Activated T-helper 2 cell treated with anti-CD3 and anti-CD28 coated beads, Interferon-gamma antibody, Interleukin-2, Interleukin-4, amounts not matched to agents 10 μg/mL and 5 μg/mL and 100 μg/mL, durations not matched to agents 14 hours and 24 hours and 36 hours (primary cell): ENCODE measurements around the gene CLDN20. TPM values are rescaled to one million over a fixed set of nuclear protein-coding genes. Genes with fewer than 3 reads are reported as not detected.
"Not testable (repeated sequence)": the region's sequence is repeated elsewhere in the genome, so short reads cannot be mapped to it uniquely, and the experiment has no call there.

Experiments
- DNase-seq: peaks from one replicate; pipeline ENCODE4 v3.0.0; 2021; ENCODE audit warnings: low spot score
- H3K27ac Mint-ChIP-seq: one replicate; pipeline ENCODE4 v1.8.0; 2021; ENCODE audit warnings: mixed read lengths
- H3K27me3 Mint-ChIP-seq: one replicate; pipeline ENCODE4 v1.8.0; 2021; ENCODE audit warnings: low read depth, mixed read lengths
- H3K36me3 Mint-ChIP-seq: one replicate; pipeline ENCODE4 v1.8.0; 2021; ENCODE audit warnings: low read depth, mixed read lengths
- H3K4me1 Mint-ChIP-seq: one replicate; pipeline ENCODE4 v1.8.0; 2021; ENCODE audit warnings: low read depth, mixed read lengths
- H3K4me3 Mint-ChIP-seq: one replicate; pipeline ENCODE4 v1.8.0; 2021; ENCODE audit warnings: low read depth, mild to moderate bottlenecking, moderate library complexity, mixed read lengths
- H3K9me3 Mint-ChIP-seq: one replicate; pipeline ENCODE4 v1.8.0; 2021; ENCODE audit warnings: mixed read lengths
- intact Hi-C: fragments of 100-400 bp; cut with micrococcal nuclease; formaldehyde crosslinking; loops from one replicate; pipeline ENCODE4 v1.15.1; 2023
- total RNA-seq: library from RNA; stranded (reverse); gene quantifications from 2 replicates; pipeline ENCODE4 v1.2.3, GENCODE V29; 2022

Gene CLDN20
- total RNA-seq, 1 donor from 2014 or later: 0.21 TPM

DNA sequence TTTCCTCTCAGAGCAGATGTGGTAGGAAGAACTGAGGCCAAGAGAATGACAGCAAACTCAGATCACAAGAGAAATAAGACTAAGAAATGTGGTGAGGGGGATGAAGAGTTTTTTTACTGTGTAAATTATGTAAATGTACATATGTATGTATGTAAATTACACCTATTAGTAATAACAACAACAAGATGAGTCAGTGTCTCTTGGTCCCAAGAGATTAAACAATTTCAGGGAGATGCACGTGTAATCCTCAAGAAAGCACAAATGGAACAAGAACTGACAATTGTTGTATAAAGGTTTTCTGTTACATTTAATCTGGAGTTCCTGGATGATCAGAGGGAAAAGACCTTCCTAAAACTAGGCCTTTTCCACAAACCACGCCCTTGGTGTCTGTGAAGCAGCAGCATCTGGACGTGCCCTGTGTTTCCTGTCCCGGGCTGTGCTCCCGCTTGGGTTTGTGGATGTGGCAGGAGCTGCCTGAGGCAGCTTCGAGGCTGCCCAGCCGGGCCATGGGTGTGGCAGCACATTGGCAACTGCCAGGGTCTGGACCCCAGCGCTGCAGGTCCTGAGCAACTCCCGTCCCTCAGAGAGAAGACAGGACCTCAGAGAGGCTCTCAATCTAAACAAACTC lies 994 bp downstream of the CLDN20 start:
- intact Hi-C loops: loop anchor here (5.0 kb wide), 1 partner anchor 88 kb away; no protein-coding TSS in a partner anchor
- H3K4me1 Mint-ChIP-seq: peaks cover 28% of the 10 kb centered on the region
- peaks cover 28% of the 10 kb centered on the region for H3K36me3 Mint-ChIP-seq
- no peaks in the 10 kb centered on the region for H3K27me3 Mint-ChIP-seq
- H3K9me3 Mint-ChIP-seq: no peaks in the 10 kb centered on the region
- H3K27ac Mint-ChIP-seq: no peak overlapping the region
- no peak overlapping the region for H3K4me3 Mint-ChIP-seq
- no peak for DNase-seq

- intact Hi-C loops: loop anchor here (5.0 kb wide), 1 partner anchor 89 kb away; no protein-coding TSS in a partner anchor
- H3K4me3 Mint-ChIP-seq: no peak overlapping the region
- peaks cover 24% of the 10 kb centered on the region for H3K36me3 Mint-ChIP-seq
- H3K27ac Mint-ChIP-seq: no peak overlapping the region
- H3K4me1 Mint-ChIP-seq: peaks cover 19% of the 10 kb centered on the region
- H3K9me3 Mint-ChIP-seq: no peaks in the 10 kb centered on the region
- DNase-seq: no peak
- H3K27me3 Mint-ChIP-seq: no peaks in the 10 kb centered on the region
Observed at GRCh38 chr6:155265843-155266535, 2.2 kb downstream of the CLDN20 start.

- Mint-ChIP-seq H3K36me3 (peaks cover 25% of the 10 kb centered on the region), H3K27me3 (no peaks in the 10 kb centered on the region), H3K27ac (no peak overlapping the region), H3K9me3 (no peaks in the 10 kb centered on the region), H3K4me1 (peaks cover 9% of the 10 kb centered on the region), H3K4me3 (no peak overlapping the region)
- intact Hi-C loops: loop anchor here (5.0 kb wide), 1 partner anchor 90 kb away; no protein-coding TSS in a partner anchor
- no peak for DNase-seq
Observed at GRCh38 chr6:155267411-155267810, 3.6 kb downstream of the CLDN20 start.

DNA sequence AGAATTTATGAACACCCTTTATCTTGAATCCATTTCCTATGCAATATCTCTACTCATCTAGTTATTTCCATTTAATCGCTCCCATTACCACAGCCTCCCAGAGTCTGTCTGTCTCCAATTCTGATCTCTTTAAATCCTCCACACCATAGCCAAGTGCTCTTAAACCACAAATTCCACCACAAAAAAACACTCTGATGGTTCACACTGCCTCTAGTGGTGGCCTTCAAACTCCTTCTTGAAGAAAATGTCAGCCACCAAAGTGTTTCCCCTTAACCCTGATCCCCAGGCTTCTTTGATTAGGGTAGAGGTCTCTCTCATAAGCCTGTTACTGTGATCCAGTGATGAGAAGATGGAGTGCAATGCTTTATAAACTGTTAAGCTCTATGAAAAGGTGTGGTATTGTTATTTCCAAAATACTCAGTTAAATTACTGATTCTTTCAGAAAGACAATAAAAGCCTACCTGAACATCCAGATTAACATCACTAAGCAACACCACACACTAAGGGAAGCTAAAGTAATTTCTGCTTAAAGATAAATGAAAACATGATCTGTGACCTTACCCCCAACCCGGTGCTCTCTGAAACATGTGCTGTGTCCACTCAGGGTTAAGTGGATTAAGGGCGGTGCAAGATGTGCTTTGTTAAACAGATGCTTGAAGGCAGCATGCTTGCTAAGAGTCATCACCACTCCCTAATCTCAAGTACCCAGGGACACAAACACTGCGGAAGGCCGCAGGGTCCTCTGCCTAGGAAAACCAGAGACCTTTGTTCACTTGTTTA lies 4.5 kb downstream of the CLDN20 start:
- H3K27ac Mint-ChIP-seq, H3K9me3 Mint-ChIP-seq, H3K4me3 Mint-ChIP-seq, DNase-seq, H3K27me3 Mint-ChIP-seq: not testable (repeated sequence)
- H3K36me3 Mint-ChIP-seq: peaks cover 30% of the 10 kb centered on the region
- H3K4me1 Mint-ChIP-seq: peaks cover 11% of the 10 kb centered on the region
- intact Hi-C loops: loop anchor here (5.0 kb wide), 1 partner anchor 91 kb away; no protein-coding TSS in a partner anchor

DNA sequence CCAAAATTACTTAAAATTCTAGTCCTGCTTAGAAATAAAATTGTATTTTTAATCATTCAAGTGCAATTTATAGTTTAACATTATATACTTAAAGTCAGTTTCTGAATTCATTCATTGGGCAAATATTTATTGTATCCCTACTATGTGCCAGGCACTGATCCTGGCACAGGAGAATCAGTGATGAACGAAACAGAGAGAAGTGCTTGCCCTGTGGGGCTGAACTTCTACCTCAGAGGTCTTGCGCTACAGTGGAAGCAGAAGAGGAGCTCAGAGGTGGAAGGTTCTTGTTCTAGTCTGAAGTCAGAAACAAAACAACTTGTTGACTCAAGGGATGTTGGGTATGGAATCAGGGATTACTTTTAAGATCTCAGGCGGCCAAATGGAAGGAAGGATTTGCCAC lies 6.0 kb downstream of the CLDN20 start:
- H3K4me1 Mint-ChIP-seq: peaks cover 12% of the 10 kb centered on the region
- peaks cover 30% of the 10 kb centered on the region for H3K36me3 Mint-ChIP-seq
- H3K27ac Mint-ChIP-seq: no peak overlapping the region
- no peaks in the 10 kb centered on the region for H3K27me3 Mint-ChIP-seq
- intact Hi-C loops: loop anchor here (5.0 kb wide), 1 partner anchor 92 kb away; no protein-coding TSS in a partner anchor
- H3K9me3 Mint-ChIP-seq: no peaks in the 10 kb centered on the region
- no peak overlapping the region for H3K4me3 Mint-ChIP-seq
- no peak for DNase-seq

GRCh38 chr6:155270561-155271091 lies 6.8 kb downstream of the CLDN20 start:
- intact Hi-C loops: no loop called here
- H3K4me1 Mint-ChIP-seq: peaks cover 12% of the 10 kb centered on the region
- no peaks in the 10 kb centered on the region for H3K27me3 Mint-ChIP-seq
- H3K9me3 Mint-ChIP-seq: no peaks in the 10 kb centered on the region
- DNase-seq: no peak
- H3K36me3 Mint-ChIP-seq: peaks cover 28% of the 10 kb centered on the region
- H3K4me3 Mint-ChIP-seq: no peak overlapping the region
- H3K27ac Mint-ChIP-seq: no peak overlapping the region

GRCh38 chr6:155271145-155271544 lies 7.3 kb downstream of the CLDN20 start:
- H3K36me3 Mint-ChIP-seq: peaks cover 28% of the 10 kb centered on the region
- DNase-seq: no peak
- no peak overlapping the region for H3K27ac Mint-ChIP-seq
- no peak overlapping the region for H3K4me3 Mint-ChIP-seq
- intact Hi-C loops: no loop called here
- H3K4me1 Mint-ChIP-seq: peaks cover 12% of the 10 kb centered on the region
- no peaks in the 10 kb centered on the region for H3K27me3 Mint-ChIP-seq
- H3K9me3 Mint-ChIP-seq: no peaks in the 10 kb centered on the region

DNA sequence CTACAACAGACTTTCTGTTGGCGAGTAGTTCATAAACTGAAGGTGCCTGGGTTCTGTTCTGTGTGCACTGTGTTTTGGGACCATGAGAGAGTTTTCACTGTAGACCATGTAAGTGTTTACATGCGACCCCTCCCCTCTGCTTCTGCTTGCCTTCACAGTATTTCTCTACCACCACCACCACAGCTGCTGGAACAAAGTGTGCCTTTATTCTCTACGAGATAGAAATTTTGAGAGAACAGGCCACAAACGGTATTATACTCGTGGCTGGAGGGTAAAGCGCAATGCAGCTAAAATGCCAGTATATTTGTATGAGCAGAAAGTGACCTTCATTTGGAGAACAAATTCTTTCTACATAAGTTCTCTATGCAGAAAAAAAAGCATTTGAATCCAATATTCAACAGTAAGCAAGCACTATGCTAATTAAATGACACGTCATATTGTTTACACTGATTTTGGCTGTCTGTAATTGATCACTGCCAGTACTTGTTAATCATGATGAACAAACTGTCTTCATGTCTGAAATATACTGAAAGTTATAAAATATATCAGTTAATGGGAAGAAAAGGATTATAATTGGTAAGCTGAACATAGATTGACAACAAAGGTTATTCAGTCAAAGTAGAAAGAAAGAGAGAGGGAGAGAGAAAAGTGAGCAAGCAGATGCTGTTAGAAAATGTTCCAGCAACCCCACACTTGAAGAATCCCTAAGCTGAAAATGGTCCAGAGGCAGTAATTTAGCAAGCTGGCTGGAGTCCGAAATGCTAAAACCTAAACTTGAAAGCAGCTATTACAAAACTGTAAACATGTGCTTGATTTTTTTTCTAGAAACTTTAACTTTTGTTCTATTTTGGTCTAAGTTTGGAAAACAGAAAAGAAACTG lies 8.8 kb downstream of the CLDN20 start:
- Mint-ChIP-seq H3K27ac (no peak overlapping the region), H3K27me3 (no peaks in the 10 kb centered on the region), H3K4me1 (peaks cover 14% of the 10 kb centered on the region), H3K36me3 (peaks cover 25% of the 10 kb centered on the region), H3K4me3 (no peak overlapping the region), H3K9me3 (no peaks in the 10 kb centered on the region)
- no peak for DNase-seq
- intact Hi-C loops: no loop called here

DNA sequence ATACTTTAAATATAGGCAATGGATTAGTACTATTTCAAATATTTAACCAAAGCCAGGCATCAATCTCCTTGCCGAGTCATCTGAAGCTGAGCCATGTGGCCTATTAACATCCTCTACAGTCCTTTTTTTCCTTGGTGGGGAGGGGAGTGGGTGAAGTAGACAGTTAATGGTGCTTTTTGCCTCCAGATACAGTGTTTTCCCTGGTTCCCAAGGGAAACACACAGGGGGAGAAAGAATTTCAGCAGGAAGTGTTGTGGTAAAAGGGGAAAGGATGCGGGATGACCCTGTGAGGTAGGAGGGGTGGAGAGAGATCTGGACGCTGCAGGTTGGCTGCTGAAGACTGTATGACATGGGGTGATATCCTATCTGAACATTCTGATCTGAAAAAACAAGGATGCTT lies 9.6 kb downstream of the CLDN20 start:
- Mint-ChIP-seq H3K9me3 (no peaks in the 10 kb centered on the region), H3K36me3 (peaks cover 24% of the 10 kb centered on the region), H3K27me3 (no peaks in the 10 kb centered on the region), H3K4me1 (peaks cover 11% of the 10 kb centered on the region), H3K4me3 (no peak overlapping the region), H3K27ac (no peak overlapping the region)
- intact Hi-C loops: no loop called here
- DNase-seq: no peak

GRCh38 chr6:155274106-155274505 lies 10.3 kb downstream of the CLDN20 start:
- peaks cover 11% of the 10 kb centered on the region for H3K4me1 Mint-ChIP-seq
- H3K4me3 Mint-ChIP-seq: no peak overlapping the region
- intact Hi-C loops: no loop called here
- peaks cover 31% of the 10 kb centered on the region for H3K36me3 Mint-ChIP-seq
- H3K27me3 Mint-ChIP-seq: no peaks in the 10 kb centered on the region
- no peak for DNase-seq
- no peaks in the 10 kb centered on the region for H3K9me3 Mint-ChIP-seq
- no peak overlapping the region for H3K27ac Mint-ChIP-seq

- no peaks in the 10 kb centered on the region for H3K27me3 Mint-ChIP-seq
- intact Hi-C loops: no loop called here
- no peak overlapping the region for H3K4me3 Mint-ChIP-seq
- H3K27ac Mint-ChIP-seq: no peak overlapping the region
- peaks cover 35% of the 10 kb centered on the region for H3K36me3 Mint-ChIP-seq
- no peak for DNase-seq
- peaks cover 11% of the 10 kb centered on the region for H3K4me1 Mint-ChIP-seq
- H3K9me3 Mint-ChIP-seq: no peaks in the 10 kb centered on the region
Observed at GRCh38 chr6:155274533-155274932, 10.7 kb downstream of the CLDN20 start.
